ENCODE data around the gene CREBRF. TPM values are rescaled to one million over a fixed set of nuclear protein-coding genes. Genes with fewer than 3 reads are reported as not detected.
A peak's percentile ranks its signal among the peaks of the same experiment; 100 is the strongest.
"Not testable (repeated sequence)": the region's sequence is repeated elsewhere in the genome, so short reads cannot be mapped to it uniquely, and the experiment has no call there.

The CREBRF gene
- total RNA-seq, result 10 to 100 TPM; 39.3 to 40.4 TPM

- peak; percentile 73 for ATAC-seq (ENCODE audit: low read depth)
- Mint-ChIP-seq H3K4me3 (peak within 1 kb of the TSS; percentile 96), H3K4me1 (peaks cover 41% of the 10 kb centered on the region)
Measured at GRCh38 chr5:173055983-173056782, at the start of gene CREBRF. Gene CREBRF, plus strand, starts transcription at chr5:173056352. Its CDS starts 24,424 bp downstream, at chr5:173080776.

GRCh38 chr5:173010021-173010420, 46.1 kb upstream of the CREBRF start:
- H3K4me3 Mint-ChIP-seq, result no peak overlapping the region
- H3K27me3 Mint-ChIP-seq, result no peaks in the 10 kb centered on the region
- ATAC-seq (ENCODE audit: low read depth) (no peak), DNase-seq (no peak)
- no peaks in the 10 kb centered on the region for H3K9me3 Mint-ChIP-seq
- POLR2A ChIA-PET, result interaction anchor here (1.0 kb wide), 2 partner anchors 19 to 26 kb away, joined by 3 to 6 read pairs; partner anchors contain the start of gene ATP6V0E1
- peaks cover 8% of the 10 kb centered on the region for H3K36me3 Mint-ChIP-seq
- peaks cover 12% of the 10 kb centered on the region for H3K4me1 Mint-ChIP-seq
- no peak overlapping the region for H3K27ac Mint-ChIP-seq

More at GRCh38 chr5:173055983-173056782, at the start of gene CREBRF:
- no peaks in the 10 kb centered on the region for H3K27me3 Mint-ChIP-seq
- H3K36me3 Mint-ChIP-seq, result no peaks in the 10 kb centered on the region
- no peaks in the 10 kb centered on the region for H3K9me3 Mint-ChIP-seq
- DNase-seq, result peak; percentile 98
- POLR2A ChIA-PET, result interaction anchor here (1.0 to 2.0 kb wide), 7 partner anchors 9 to 276 kb away, joined by 3 to 35 read pairs (median 6); partner anchors contain the start of gene ATP6V0E1
- peak within 1 kb of the TSS; percentile 97 for H3K27ac Mint-ChIP-seq

GRCh38 chr5:173010547-173011464, 45.3 kb upstream of the CREBRF start:
- DNase-seq (no peak), ATAC-seq (ENCODE audit: low read depth) (no peak)
- POLR2A ChIA-PET, result interaction anchor here (0.7 to 1.0 kb wide), 2 partner anchors 27 to 151 kb away, joined by 3 to 6 read pairs; partner anchors contain the start of gene ATP6V0E1
- H3K4me3 Mint-ChIP-seq, result no peak overlapping the region
- peaks cover 7% of the 10 kb centered on the region for H3K36me3 Mint-ChIP-seq
- no peaks in the 10 kb centered on the region for H3K9me3 Mint-ChIP-seq
- no peak overlapping the region for H3K27ac Mint-ChIP-seq
- no peaks in the 10 kb centered on the region for H3K27me3 Mint-ChIP-seq
- H3K4me1 Mint-ChIP-seq, result peaks cover 14% of the 10 kb centered on the region

- no peak for ATAC-seq (ENCODE audit: low read depth)
- Mint-ChIP-seq H3K9me3 (no peaks in the 10 kb centered on the region), H3K4me1 (peaks cover 21% of the 10 kb centered on the region), H3K27ac (no peak overlapping the region), H3K4me3 (no peak overlapping the region), H3K36me3 (peaks cover 7% of the 10 kb centered on the region), H3K27me3 (no peaks in the 10 kb centered on the region)
- POLR2A ChIA-PET, result interaction anchor here (0.7 kb wide), 1 partner anchor 152 kb away, joined by 6 read pairs; no protein-coding TSS in a partner anchor
- no peak for DNase-seq
Measured at GRCh38 chr5:173011566-173011965, 44.6 kb upstream of the CREBRF start.

- Mint-ChIP-seq H3K27me3 (no peaks in the 10 kb centered on the region), H3K4me1 (peaks cover 19% of the 10 kb centered on the region), H3K4me3 (no peak overlapping the region), H3K27ac (no peak overlapping the region), H3K36me3 (peaks cover 7% of the 10 kb centered on the region), H3K9me3 (no peaks in the 10 kb centered on the region)
- DNase-seq (no peak), ATAC-seq (ENCODE audit: low read depth) (no peak)
- POLR2A ChIA-PET, result no interaction called here
Measured at GRCh38 chr5:173012882-173013281, 43.3 kb upstream of the CREBRF start.

- no peaks in the 10 kb centered on the region for H3K27me3 Mint-ChIP-seq
- peaks cover 5% of the 10 kb centered on the region for H3K36me3 Mint-ChIP-seq
- H3K4me3 Mint-ChIP-seq, result no peak overlapping the region
- H3K4me1 Mint-ChIP-seq, result peaks cover 18% of the 10 kb centered on the region
- no peak for ATAC-seq (ENCODE audit: low read depth)
- DNase-seq, result no peak
- POLR2A ChIA-PET, result no interaction called here
- no peak overlapping the region for H3K27ac Mint-ChIP-seq
- no peaks in the 10 kb centered on the region for H3K9me3 Mint-ChIP-seq
Measured at GRCh38 chr5:173014671-173015070, 41.5 kb upstream of the CREBRF start.

- H3K4me1 Mint-ChIP-seq, result peaks cover 18% of the 10 kb centered on the region
- H3K36me3 Mint-ChIP-seq, result peaks cover 7% of the 10 kb centered on the region
- H3K27me3 Mint-ChIP-seq, result no peaks in the 10 kb centered on the region
- no peak for DNase-seq
- no peak for ATAC-seq (ENCODE audit: low read depth)
- no peaks in the 10 kb centered on the region for H3K9me3 Mint-ChIP-seq
- H3K4me3 Mint-ChIP-seq, result no peak overlapping the region
- POLR2A ChIA-PET, result no interaction called here
- no peak overlapping the region for H3K27ac Mint-ChIP-seq
Measured at GRCh38 chr5:173015192-173015591, 41.0 kb upstream of the CREBRF start.

- ATAC-seq (ENCODE audit: low read depth) (no peak), DNase-seq (no peak)
- Mint-ChIP-seq H3K36me3 (peaks cover 11% of the 10 kb centered on the region), H3K9me3 (no peaks in the 10 kb centered on the region), H3K27ac (no peak overlapping the region), H3K27me3 (no peaks in the 10 kb centered on the region), H3K4me1 (peaks cover 18% of the 10 kb centered on the region), H3K4me3 (no peak overlapping the region)
- POLR2A ChIA-PET, result interaction anchor here (0.7 kb wide), 1 partner anchor 32 kb away, joined by 4 read pairs; the partner anchor contains the start of gene ATP6V0E1
Measured at GRCh38 chr5:173015598-173016455, 40.3 kb upstream of the CREBRF start.

- ATAC-seq (ENCODE audit: low read depth) (no peak), DNase-seq (no peak)
- peak overlapping the region; percentile 38 for H3K27ac Mint-ChIP-seq
- H3K36me3 Mint-ChIP-seq, result peaks cover 17% of the 10 kb centered on the region
- no peak overlapping the region for H3K4me3 Mint-ChIP-seq
- H3K4me1 Mint-ChIP-seq, result peaks cover 18% of the 10 kb centered on the region
- no peaks in the 10 kb centered on the region for H3K27me3 Mint-ChIP-seq
- POLR2A ChIA-PET, result interaction anchor here (0.7 kb wide), 1 partner anchor 33 kb away, joined by 4 read pairs; the partner anchor contains the start of gene ATP6V0E1
- H3K9me3 Mint-ChIP-seq, result no peaks in the 10 kb centered on the region
Measured at GRCh38 chr5:173016598-173017046, 39.5 kb upstream of the CREBRF start.

- ATAC-seq (ENCODE audit: low read depth); DNase-seq; H3K27me3 Mint-ChIP-seq; H3K9me3 Mint-ChIP-seq; H3K4me3 Mint-ChIP-seq: not testable (repeated sequence)
- POLR2A ChIA-PET, result interaction anchor here (0.7 kb wide), 1 partner anchor 33 kb away, joined by 4 read pairs; the partner anchor contains the start of gene ATP6V0E1
- peaks cover 20% of the 10 kb centered on the region for H3K36me3 Mint-ChIP-seq
- peaks cover 18% of the 10 kb centered on the region for H3K4me1 Mint-ChIP-seq
- H3K27ac Mint-ChIP-seq, result peak overlapping the region; percentile 38
Measured at GRCh38 chr5:173017087-173017486, 39.1 kb upstream of the CREBRF start.

- POLR2A ChIA-PET, result interaction anchor here (1.3 kb wide), 1 partner anchor 17 kb away, joined by 4 read pairs; no protein-coding TSS in a partner anchor
- ATAC-seq (ENCODE audit: low read depth), result no peak
- H3K9me3 Mint-ChIP-seq, result no peaks in the 10 kb centered on the region
- no peaks in the 10 kb centered on the region for H3K27me3 Mint-ChIP-seq
- no peak for DNase-seq
- H3K36me3 Mint-ChIP-seq, result peaks cover 26% of the 10 kb centered on the region
- no peak overlapping the region for H3K27ac Mint-ChIP-seq
- peaks cover 18% of the 10 kb centered on the region for H3K4me1 Mint-ChIP-seq
- no peak overlapping the region for H3K4me3 Mint-ChIP-seq
Measured at GRCh38 chr5:173018358-173018757, 37.8 kb upstream of the CREBRF start.

- DNase-seq (no peak), ATAC-seq (ENCODE audit: low read depth) (no peak)
- Mint-ChIP-seq H3K27ac (no peak overlapping the region), H3K36me3 (peaks cover 33% of the 10 kb centered on the region), H3K9me3 (no peaks in the 10 kb centered on the region), H3K27me3 (no peaks in the 10 kb centered on the region), H3K4me1 (peaks cover 18% of the 10 kb centered on the region), H3K4me3 (no peak overlapping the region)
- POLR2A ChIA-PET, result no interaction called here
Measured at GRCh38 chr5:173020154-173020581, 36.0 kb upstream of the CREBRF start.
